HepG2 (cell line): ENCODE results near the gene KRTAP25-1. TPM values are rescaled to one million over a fixed set of nuclear protein-coding genes. Genes with fewer than 3 reads are reported as not detected.

ENCODE experiments used
- ATAC-seq: fragments of 200-7000 bp; cut with Tn5 transposase; 3 replicates; pipeline ENCODE4 v1.9.1; 2020; ENCODE audit warnings: mild to moderate bottlenecking, moderate library complexity
- BruUV-seq: library from RNA; stranded (reverse); fragments of 400-500 nt; replicated peaks from 2 replicates; lab custom pipeline; 2021; lab: Mats Ljungman, UMichigan
- CTCF ChIA-PET: fragments of 300-600 bp; formaldehyde crosslinking; extraction: SDS; loops from one replicate; lab custom pipeline; 2021; ENCODE audit warnings: low total read pairs, inconsistent platforms, low intra/inter-chr PET ratio; lab: Yijun Ruan, JAX
- POLR2A ChIA-PET: fragments of 350-600 bp; sonication (Branson Sonifier 250); formaldehyde crosslinking; loops from one replicate; lab custom pipeline; 2020; ENCODE audit warnings: antibody characterized with exemption, inconsistent platforms; lab: Yijun Ruan, JAX
- DNase-seq: peaks from one replicate; pipeline ENCODE4 v3.0.0-alpha.2; 2015; ENCODE audit warnings: low spot score
- FAIRE-seq: peaks from 3 replicates; lab custom pipeline; 2011; peaks lifted over from hg19 to GRCh38; lab: Jason Lieb, UNC
- H2AFZ ChIP-seq: one replicate; pipeline ENCODE4 v1.6.1; 2011; ENCODE audit warnings: low read length, inconsistent platforms
- H3K27ac ChIP-seq: fragments of 300-600 bp; 3 replicates; pipeline ENCODE4 v1.8.0; 2011; ENCODE audit warnings: mixed run types, mild to moderate bottlenecking, mixed read lengths, low read length, inconsistent platforms; ENCODE audit not compliant: insufficient read depth; ENCODE audit errors: extremely low read length
- H3K27me3 ChIP-seq, 2 experiments: fragments of 200-600 bp in 1 of 2; 2 replicates in 1 of 2; 3 replicates in 1 of 2; pipeline versions ENCODE4 v1.6.0 to v1.8.0; 2011; ENCODE audit warnings: low read length in 2 of 2, mild to moderate bottlenecking in 2 of 2, moderate library complexity in 2 of 2, inconsistent platforms in 1 of 2; ENCODE audit not compliant: insufficient read depth in 2 of 2, control insufficient read depth in 1 of 2
- H3K36me3 ChIP-seq, 2 experiments: fragments of 200-600 bp in 1 of 2; replicated peaks in 1 of 2; 2 replicates in 1 of 2; 3 replicates in 1 of 2; pipeline versions ENCODE4 v1.5.1 to v1.8.0; 2011; ENCODE audit warnings: low read length in 2 of 2, inconsistent platforms in 1 of 2; ENCODE audit not compliant: insufficient read depth in 2 of 2, control insufficient read depth in 1 of 2
- H3K4me1 ChIP-seq: 2 replicates; pipeline ENCODE4 v1.5.1; 2012; ENCODE audit warnings: low read length, inconsistent platforms; ENCODE audit not compliant: insufficient read depth
- H3K4me2 ChIP-seq: 2 replicates; pipeline ENCODE4 v1.6.0; 2011; ENCODE audit warnings: low read depth, low read length, inconsistent platforms
- H3K4me3 ChIP-seq, 3 experiments: fragments of 200-600 bp in 1 of 3; sonication (generic), shearing (Covaris generic) in 1 of 3; replicated peaks in 1 of 3; 2 replicates each; pipeline ENCODE4 v1.5.1; 2011 to 2016; ENCODE audit warnings: low read length in 3 of 3, inconsistent platforms in 2 of 3, low read depth in 2 of 3, mild to moderate bottlenecking in 2 of 3, control low read depth in 1 of 3, mixed read lengths in 1 of 3; ENCODE audit not compliant: insufficient read depth in 1 of 3
- H3K79me2 ChIP-seq: one replicate; pipeline ENCODE4 v1.6.1; 2011; ENCODE audit warnings: low read length, inconsistent platforms; ENCODE audit not compliant: insufficient read depth
- H3K9ac ChIP-seq: 2 replicates; pipeline ENCODE4 v1.6.0; 2011; ENCODE audit warnings: mild to moderate bottlenecking, low read depth, low read length, inconsistent platforms; ENCODE audit not compliant: insufficient read depth
- H3K9me3 ChIP-seq: 2 replicates; pipeline ENCODE4 v1.5.1; 2012; ENCODE audit warnings: mild to moderate bottlenecking, low read length
- H4K20me1 ChIP-seq: 2 replicates; pipeline ENCODE4 v1.6.0; 2011; ENCODE audit warnings: inconsistent platforms, mild to moderate bottlenecking, low read length, moderate library complexity; ENCODE audit not compliant: insufficient read depth
- CREBL2 ChIP-seq: sonication (generic); formaldehyde crosslinking; IDR thresholded peaks from 2 replicates; pipeline ENCODE4 v1.8.1; 2023; ENCODE audit warnings: missing genetic modification reagents, mild to moderate bottlenecking, borderline replicate concordance
- NFE2L1 ChIP-seq: sonication (generic); formaldehyde crosslinking; IDR thresholded peaks from 2 replicates; pipeline ENCODE4 v1.4.0; 2020; ENCODE audit warnings: missing genetic modification reagents, mild to moderate bottlenecking, borderline replicate concordance
- REXO4 ChIP-seq: sonication (generic); formaldehyde crosslinking; IDR thresholded peaks from 2 replicates; pipeline ENCODE4 v1.8.0; 2022; ENCODE audit warnings: missing genetic modification reagents, mild to moderate bottlenecking, borderline replicate concordance
- RORA ChIP-seq: sonication (generic); formaldehyde crosslinking; IDR thresholded peaks from 2 replicates; pipeline ENCODE4 v1.5.0; 2020; ENCODE audit warnings: mild to moderate bottlenecking, missing genetic modification reagents, moderate library complexity
- SP140L ChIP-seq: sonication (generic); formaldehyde crosslinking; IDR thresholded peaks from 2 replicates; pipeline ENCODE4 v1.4.0; 2020; ENCODE audit warnings: missing genetic modification reagents, borderline replicate concordance
- ZFP37 ChIP-seq: sonication (generic); formaldehyde crosslinking; IDR thresholded peaks from 2 replicates; pipeline ENCODE4 v1.4.0; 2020; ENCODE audit warnings: missing genetic modification reagents, borderline replicate concordance
- ZKSCAN8 ChIP-seq: IDR thresholded peaks from 2 replicates; pipeline ENCODE4 v1.6.1; 2016; ENCODE audit warnings: borderline replicate concordance, missing genetic modification reagents, missing compliant biosample characterization
- ZNF282 ChIP-seq: fragments of 450-650 bp; IDR thresholded peaks from 2 replicates; pipeline ENCODE4 v1.6.1; 2018; ENCODE audit not compliant: partially characterized antibody
- ZNF775 ChIP-seq: sonication (generic); formaldehyde crosslinking; IDR thresholded peaks from 2 replicates; pipeline ENCODE4 v1.4.0; 2020; ENCODE audit warnings: missing genetic modification reagents, mild to moderate bottlenecking, moderate library complexity, borderline replicate concordance
- ZNF879 ChIP-seq: sonication (generic); formaldehyde crosslinking; IDR thresholded peaks from 2 replicates; pipeline ENCODE4 v1.8.1; 2023; ENCODE audit warnings: missing genetic modification reagents
- ZNF891 ChIP-seq: sonication (generic); formaldehyde crosslinking; IDR thresholded peaks from 2 replicates; pipeline ENCODE4 v1.5.0; 2020; ENCODE audit warnings: mild to moderate bottlenecking, missing genetic modification reagents
- ZSCAN5A ChIP-seq: sonication (generic); formaldehyde crosslinking; IDR thresholded peaks from 2 replicates; pipeline ENCODE4 v1.8.0; 2022; ENCODE audit warnings: mild to moderate bottlenecking, missing genetic modification reagents, borderline replicate concordance
- ZXDC ChIP-seq: sonication (generic); formaldehyde crosslinking; IDR thresholded peaks from 2 replicates; pipeline ENCODE4 v1.5.0; 2020; ENCODE audit warnings: mild to moderate bottlenecking, missing genetic modification reagents
- in situ Hi-C: cut with HindIII; loops from 2 replicates; pipeline ENCODE4 v1.10.0; 2017; ENCODE audit warnings: low pct_unique_long_range_greater_than_20kb; ENCODE audit not compliant: extremely low pct_ligation_motif_present
- intact Hi-C: fragments of 100-400 bp; cut with micrococcal nuclease; formaldehyde crosslinking; loops from one replicate; pipeline ENCODE4 v1.10.0; 2022; ENCODE audit not compliant: unreplicated experiment
- polyA plus RNA-seq, 8 experiments: library from polyadenylated mRNA; depleted of rRNA in 3 of 8; stranded (reverse) in 7 of 8; unstranded in 1 of 8; fragments of >200 nt; fragmentation: Illumina TruSeq in 4 of 8; extraction: Trizol in 4 of 8; gene quantifications; 2 replicates each; pipeline versions ENCODE4 v1.2.1 to v1.2.3, GENCODE V29; 2011 to 2016; ENCODE audit warnings: low read depth in 4 of 8, missing spikeins in 1 of 8, mixed read lengths in 1 of 8; ENCODE audit not compliant: insufficient read depth in 1 of 8
- total RNA-seq, 5 experiments: library from RNA; depleted of rRNA; stranded (reverse); fragments of >200 nt; fragmentation: Illumina TruSeq; extraction: Trizol; gene quantifications; 2 replicates each; pipeline ENCODE4 v1.2.3, GENCODE V29; 2016; ENCODE audit warnings: low read depth in 1 of 5
- TF ChIP-seq, protein P1 (sequence below): sonication (generic); formaldehyde crosslinking; IDR thresholded peaks from 2 replicates; pipeline ENCODE4 v1.5.0; 2020; ENCODE audit warnings: missing genetic modification reagents, mild to moderate bottlenecking, borderline replicate concordance
- TF ChIP-seq, protein P2 (sequence below): sonication (generic); formaldehyde crosslinking; IDR thresholded peaks from 2 replicates; pipeline ENCODE4 v1.8.1; 2023; ENCODE audit warnings: mild to moderate bottlenecking, missing genetic modification reagents

KRTAP25-1 gene
- total and polyA plus RNA-seq, 2 of the 13 experiments (the other 11 are each of a cell fraction or from before 2014, with no cell fraction given) = not detected

GRCh38 chr21:30245061-30245460, 44.3 kb downstream of the KRTAP25-1 start:
- Histone ChIP-seq H3K4me2 (no peak overlapping the region), H3K4me3 (no peak overlapping the region), H3K79me2 (no peaks in the 10 kb centered on the region), H3K9ac (no peak overlapping the region), H3K9me3 (peaks cover 76% of the 10 kb centered on the region), H4K20me1 (no peaks in the 10 kb centered on the region), H3K36me3 (no peaks in the 10 kb centered on the region), H3K4me1 (no peaks in the 10 kb centered on the region), H3K27ac (no peak overlapping the region), H2AFZ (no peak overlapping the region), H3K27me3 (no peaks in the 10 kb centered on the region)
- no peak for DNase-seq
- intact Hi-C loops = no loop called here
- CTCF ChIA-PET = no interaction called here
- FAIRE-seq = no peak
- ATAC-seq = no peak
- in situ Hi-C loops = no loop called here
- no TSS peak for BruUV-seq
- POLR2A ChIA-PET = no interaction called here
- TF ChIP-seq ZFP37 (CRISPR knock-in tag) = no peak
- TF ChIP-seq ZNF775 (CRISPR knock-in tag) = no peak
- no peak for TF ChIP-seq ZNF891 (CRISPR knock-in tag)
- no peak for TF ChIP-seq ZNF879 (CRISPR knock-in tag)
- TF ChIP-seq, protein P1, sequence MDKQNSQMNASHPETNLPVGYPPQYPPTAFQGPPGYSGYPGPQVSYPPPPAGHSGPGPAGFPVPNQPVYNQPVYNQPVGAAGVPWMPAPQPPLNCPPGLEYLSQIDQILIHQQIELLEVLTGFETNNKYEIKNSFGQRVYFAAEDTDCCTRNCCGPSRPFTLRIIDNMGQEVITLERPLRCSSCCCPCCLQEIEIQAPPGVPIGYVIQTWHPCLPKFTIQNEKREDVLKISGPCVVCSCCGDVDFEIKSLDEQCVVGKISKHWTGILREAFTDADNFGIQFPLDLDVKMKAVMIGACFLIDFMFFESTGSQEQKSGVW (CRISPR knock-in tag) = no peak
- no peak for TF ChIP-seq RORA (CRISPR knock-in tag)
- TF ChIP-seq, protein P2, sequence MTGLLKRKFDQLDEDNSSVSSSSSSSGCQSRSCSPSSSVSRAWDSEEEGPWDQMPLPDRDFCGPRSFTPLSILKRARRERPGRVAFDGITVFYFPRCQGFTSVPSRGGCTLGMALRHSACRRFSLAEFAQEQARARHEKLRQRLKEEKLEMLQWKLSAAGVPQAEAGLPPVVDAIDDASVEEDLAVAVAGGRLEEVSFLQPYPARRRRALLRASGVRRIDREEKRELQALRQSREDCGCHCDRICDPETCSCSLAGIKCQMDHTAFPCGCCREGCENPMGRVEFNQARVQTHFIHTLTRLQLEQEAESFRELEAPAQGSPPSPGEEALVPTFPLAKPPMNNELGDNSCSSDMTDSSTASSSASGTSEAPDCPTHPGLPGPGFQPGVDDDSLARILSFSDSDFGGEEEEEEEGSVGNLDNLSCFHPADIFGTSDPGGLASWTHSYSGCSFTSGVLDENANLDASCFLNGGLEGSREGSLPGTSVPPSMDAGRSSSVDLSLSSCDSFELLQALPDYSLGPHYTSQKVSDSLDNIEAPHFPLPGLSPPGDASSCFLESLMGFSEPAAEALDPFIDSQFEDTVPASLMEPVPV = no peak
- TF ChIP-seq ZXDC (CRISPR knock-in tag) = no peak
- TF ChIP-seq NFE2L1 = no peak
- TF ChIP-seq ZNF282 = no peak
- TF ChIP-seq SP140L (CRISPR knock-in tag) = no peak
- no peak for TF ChIP-seq ZSCAN5A (CRISPR knock-in tag)
- no peak for TF ChIP-seq REXO4 (CRISPR knock-in tag)
- no peak for TF ChIP-seq ZKSCAN8 (CRISPR knock-in tag)
- no peak for TF ChIP-seq CREBL2
